Naive thymus-derived CD8-positive, alpha-beta T cell (primary cell): ENCODE results near the gene DRAXIN. TPM values are rescaled to one million over a fixed set of nuclear protein-coding genes. Genes with fewer than 3 reads are reported as not detected.

Experiments used
- ATAC-seq, 2 donors: fragments of 150-1000 bp; cut with Tn5 transposase in 1 of 2; sonication (Bioruptor Pico), chemical (Tn5 transposase) in 1 of 2; 1 replicate in 1 of 2; 2 replicates in 1 of 2; pipeline ENCODE4 v1.10.0; 2021; ENCODE audit warnings: mild to moderate bottlenecking in 2 of 2, moderate library complexity in 2 of 2
- POLR2A ChIA-PET: fragments of 350-600 bp; sonication (Branson Sonifier 250); formaldehyde crosslinking; loops from one replicate; lab custom pipeline; 2021; ENCODE audit warnings: antibody characterized with exemption; lab: Charles Lee
- DNase-seq, 10 donors: peaks; one replicate each; pipeline versions ENCODE4 v3.0.0 to v3.0.0-alpha.2; 2020 to 2022
- H3K27ac Mint-ChIP-seq, 10 donors: one replicate each; pipeline ENCODE4 v1.8.0; 2020 to 2022; ENCODE audit warnings: mild to moderate bottlenecking in 10 of 10, mixed read lengths in 10 of 10, moderate library complexity in 4 of 10, inconsistent platforms in 1 of 10
- H3K27me3 Mint-ChIP-seq, 5 donors: one replicate each; pipeline ENCODE4 v1.8.0; 2021 to 2022; ENCODE audit warnings: mixed read lengths in 5 of 5
- H3K36me3 Mint-ChIP-seq, 3 donors: one replicate each; pipeline ENCODE4 v1.8.0; 2020 to 2022; ENCODE audit warnings: mixed read lengths in 3 of 3, mild to moderate bottlenecking in 2 of 3, inconsistent platforms in 1 of 3
- H3K4me1 Mint-ChIP-seq, 4 donors: one replicate each; pipeline ENCODE4 v1.8.0; 2021 to 2022; ENCODE audit warnings: mixed read lengths in 4 of 4
- H3K4me3 Mint-ChIP-seq, 10 donors: one replicate each; pipeline ENCODE4 v1.8.0; 2020 to 2022; ENCODE audit warnings: mild to moderate bottlenecking in 10 of 10, mixed read lengths in 10 of 10, moderate library complexity in 6 of 10, inconsistent platforms in 1 of 10
- H3K9me3 Mint-ChIP-seq, 9 donors: one replicate each; pipeline ENCODE4 v1.8.0; 2020 to 2022; ENCODE audit warnings: mixed read lengths in 9 of 9, mild to moderate bottlenecking in 3 of 9, inconsistent platforms in 1 of 9, moderate library complexity in 1 of 9
- polyA plus RNA-seq, 3 donors: library from polyadenylated mRNA; unstranded; fragments of 300-500 nt; fragmentation: Illumina TruSeq; gene quantifications; one replicate each; pipeline ENCODE4 v1.2.3, GENCODE V29; 2021
- total RNA-seq, 8 experiments: library from RNA in 2 of 8; stranded (reverse) in 2 of 8; gene quantifications; one replicate each; pipeline ENCODE4 v1.2.3 and lab custom pipeline; 2021 to 2026

Gene DRAXIN
- total and polyA plus RNA-seq, 5 experiments from 2014 or later: 0.07 to 0.29 (median 0.22) TPM

DNA sequence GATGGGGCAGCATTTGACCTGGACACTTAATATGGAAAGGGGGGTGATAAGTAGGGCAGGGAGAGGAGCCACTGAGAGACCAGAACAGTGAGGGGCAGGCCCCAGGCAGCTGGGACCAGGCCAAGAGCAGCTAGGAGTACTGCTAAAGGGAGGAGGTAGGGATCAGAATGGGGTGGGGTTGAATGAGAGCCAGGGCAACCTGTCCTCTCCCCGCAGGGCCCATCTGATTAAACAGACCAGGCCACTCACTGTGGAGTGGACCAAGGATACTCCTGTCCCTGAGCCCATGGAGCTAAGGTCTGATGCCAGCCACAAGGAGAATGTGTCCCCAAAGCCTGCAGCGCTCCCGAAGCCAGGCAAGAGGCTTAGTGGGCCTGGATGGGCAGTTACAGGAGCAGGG is 72.6 kb downstream of the DRAXIN start:
- DNase-seq (no peak), ATAC-seq (no peak)
- Mint-ChIP-seq H3K27ac (peak overlapping the region in 1 of 10 donors; percentile 49), H3K4me3 (no peak overlapping the region), H3K9me3 (no peaks in the 10 kb centered on the region), H3K4me1 (peaks cover 0 to 17% (median 10%) of the 10 kb centered on the region in 4 donors), H3K27me3 (peaks cover 4 to 31% (median 24%) of the 10 kb centered on the region in 5 donors), H3K36me3 (no peaks in the 10 kb centered on the region)
- POLR2A ChIA-PET: no interaction called here

DNA sequence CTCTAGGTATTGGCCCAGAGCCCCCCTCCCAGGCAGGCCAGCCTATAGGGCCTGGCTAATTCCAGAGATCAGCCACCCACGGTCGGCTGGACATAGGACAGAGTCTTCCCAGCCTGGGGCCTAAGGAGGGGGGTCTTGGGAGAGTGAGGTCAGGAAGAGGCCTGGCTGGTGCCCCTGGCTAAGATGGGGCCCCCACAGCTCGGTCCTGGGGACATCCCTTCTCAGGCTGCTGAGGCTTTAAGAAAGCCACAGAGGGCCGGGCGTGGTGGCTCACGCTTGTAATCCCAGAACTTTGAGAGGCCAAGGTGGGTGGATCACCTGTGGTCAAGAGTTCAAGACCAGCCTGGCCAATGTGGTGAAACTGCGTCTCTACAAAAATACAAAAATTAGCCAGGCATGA is 73.0 kb downstream of the DRAXIN start:
- Mint-ChIP-seq H3K36me3 (no peaks in the 10 kb centered on the region), H3K27ac (no peak overlapping the region), H3K4me3 (no peak overlapping the region), H3K9me3 (no peaks in the 10 kb centered on the region), H3K4me1 (peaks cover 0 to 17% (median 10%) of the 10 kb centered on the region in 4 donors), H3K27me3 (peaks cover 4 to 31% (median 24%) of the 10 kb centered on the region in 5 donors)
- POLR2A ChIA-PET: no interaction called here
- ATAC-seq: no peak
- no peak for DNase-seq

GRCh38 chr1:11765661-11766428 is 74.3 kb downstream of the DRAXIN start:
- H3K27me3 Mint-ChIP-seq: peaks cover 4 to 29% (median 23%) of the 10 kb centered on the region in 5 donors
- POLR2A ChIA-PET: interaction anchor here (0.7 kb wide), 1 partner anchor 28 kb away, joined by 7 read pairs; no protein-coding TSS in a partner anchor
- H3K9me3 Mint-ChIP-seq: no peaks in the 10 kb centered on the region
- H3K27ac Mint-ChIP-seq: peak overlapping the region in 2 of 10 donors; percentile 57 to 63
- H3K4me3 Mint-ChIP-seq: no peak overlapping the region
- H3K36me3 Mint-ChIP-seq: no peaks in the 10 kb centered on the region
- H3K4me1 Mint-ChIP-seq: peaks cover 0 to 16% (median 9%) of the 10 kb centered on the region in 4 donors
- ATAC-seq (no peak), DNase-seq (no peak)

- Mint-ChIP-seq H3K36me3 (no peaks in the 10 kb centered on the region), H3K9me3 (no peaks in the 10 kb centered on the region), H3K4me1 (peaks cover 0 to 13% (median 5%) of the 10 kb centered on the region in 4 donors), H3K27me3 (peaks cover 2 to 23% (median 20%) of the 10 kb centered on the region in 5 donors), H3K4me3 (no peak overlapping the region), H3K27ac (no peak overlapping the region)
- ATAC-seq (no peak), DNase-seq (no peak)
- POLR2A ChIA-PET: no interaction called here
These were observed 74.9 kb downstream of the DRAXIN start for GRCh38 chr1:11766429-11766776.

- Mint-ChIP-seq H3K4me1 (no peaks in the 10 kb centered on the region), H3K27ac (no peak overlapping the region), H3K36me3 (no peaks in the 10 kb centered on the region), H3K27me3 (peaks cover 0 to 12% (median 7%) of the 10 kb centered on the region in 5 donors), H3K9me3 (no peaks in the 10 kb centered on the region), H3K4me3 (no peak overlapping the region)
- DNase-seq (no peak), ATAC-seq (no peak)
- POLR2A ChIA-PET: no interaction called here
These were observed 76.6 kb downstream of the DRAXIN start for GRCh38 chr1:11767922-11768704.

DNA sequence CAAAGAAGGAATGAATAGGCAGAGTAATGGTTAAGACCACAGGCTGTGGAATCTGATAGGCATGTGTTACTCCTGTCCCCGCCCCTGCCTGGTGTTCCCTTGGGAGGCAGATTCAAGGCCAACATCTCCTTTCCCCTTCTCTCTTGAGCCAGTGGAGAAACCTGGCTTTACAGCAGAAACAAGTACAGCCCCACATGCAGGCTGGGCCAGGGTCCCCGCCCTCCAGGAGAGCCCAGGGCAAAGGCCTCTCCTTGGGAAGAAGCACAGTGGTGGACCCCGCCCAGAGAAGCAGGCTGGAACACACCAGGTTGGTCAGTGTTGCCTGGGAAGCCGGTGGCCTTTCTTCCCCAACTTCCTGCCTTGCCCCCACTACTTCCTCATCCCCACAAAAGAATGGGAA is 77.3 kb downstream of the DRAXIN start:
- no peak overlapping the region for H3K4me3 Mint-ChIP-seq
- no peak overlapping the region for H3K27ac Mint-ChIP-seq
- POLR2A ChIA-PET: interaction anchor here (0.6 kb wide), 1 partner anchor 633 kb away, joined by 3 read pairs; no protein-coding TSS in a partner anchor
- H3K27me3 Mint-ChIP-seq: peaks cover 0 to 6% (median 0%) of the 10 kb centered on the region in 5 donors
- no peaks in the 10 kb centered on the region for H3K9me3 Mint-ChIP-seq
- H3K4me1 Mint-ChIP-seq: no peaks in the 10 kb centered on the region
- DNase-seq: no peak
- H3K36me3 Mint-ChIP-seq: no peaks in the 10 kb centered on the region
- ATAC-seq: no peak

DNA sequence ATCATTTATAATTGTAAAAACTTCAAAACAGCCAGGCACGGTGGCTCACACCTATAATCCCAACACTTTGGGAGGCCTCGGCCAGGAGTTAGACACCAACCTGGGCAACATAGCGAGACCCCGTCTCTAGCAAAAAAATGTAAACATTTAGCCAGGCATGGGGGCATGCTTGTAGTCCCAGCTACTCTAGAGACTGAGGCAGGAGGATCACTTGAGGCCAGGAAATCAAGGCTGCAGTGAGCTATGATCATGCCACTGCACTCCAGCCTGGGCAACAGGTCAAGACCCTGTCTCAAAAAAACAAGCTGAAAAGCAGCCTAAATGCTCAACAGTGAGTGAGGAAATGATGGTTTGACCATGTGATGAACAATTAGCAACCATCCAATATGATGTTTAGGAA is 77.8 kb downstream of the DRAXIN start:
- H3K4me1 Mint-ChIP-seq: no peaks in the 10 kb centered on the region
- H3K9me3 Mint-ChIP-seq: no peaks in the 10 kb centered on the region
- H3K27me3 Mint-ChIP-seq: peaks cover 0 to 4% (median 0%) of the 10 kb centered on the region in 5 donors
- no peak for ATAC-seq
- no peak overlapping the region for H3K27ac Mint-ChIP-seq
- H3K36me3 Mint-ChIP-seq: no peaks in the 10 kb centered on the region
- POLR2A ChIA-PET: interaction anchor here (0.6 kb wide), 1 partner anchor 633 kb away, joined by 3 read pairs; no protein-coding TSS in a partner anchor
- no peak overlapping the region for H3K4me3 Mint-ChIP-seq
- DNase-seq: no peak

DNA sequence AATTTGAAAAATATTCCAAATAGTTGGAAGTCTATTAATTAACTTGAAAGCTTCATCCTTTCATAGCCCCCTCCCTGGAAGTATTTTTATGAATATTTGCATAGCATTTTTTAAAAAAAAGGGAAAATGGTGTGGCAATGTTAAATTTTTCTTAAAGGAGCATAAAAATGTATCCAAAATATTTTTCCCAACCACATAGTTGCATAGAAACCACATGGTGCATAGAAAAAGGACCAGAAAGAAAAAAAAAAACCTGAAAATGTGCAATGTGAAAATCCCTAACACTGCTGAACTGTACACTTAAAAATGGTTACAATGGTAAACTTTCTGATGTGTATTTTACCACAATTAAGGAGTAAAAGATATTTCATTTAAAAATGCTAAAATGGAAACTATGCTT is 78.5 kb downstream of the DRAXIN start:
- POLR2A ChIA-PET: interaction anchor here (0.6 kb wide), 1 partner anchor 49 kb away, joined by 4 read pairs; no protein-coding TSS in a partner anchor
- no peak overlapping the region for H3K4me3 Mint-ChIP-seq
- H3K27me3 Mint-ChIP-seq: peaks cover 0 to 4% (median 0%) of the 10 kb centered on the region in 5 donors
- H3K9me3 Mint-ChIP-seq: no peaks in the 10 kb centered on the region
- DNase-seq: no peak
- no peak overlapping the region for H3K27ac Mint-ChIP-seq
- H3K4me1 Mint-ChIP-seq: no peaks in the 10 kb centered on the region
- no peak for ATAC-seq
- no peaks in the 10 kb centered on the region for H3K36me3 Mint-ChIP-seq

- H3K9me3 Mint-ChIP-seq: no peaks in the 10 kb centered on the region
- H3K4me1 Mint-ChIP-seq: no peaks in the 10 kb centered on the region
- DNase-seq (no peak), ATAC-seq (no peak)
- H3K27me3 Mint-ChIP-seq: no peaks in the 10 kb centered on the region
- POLR2A ChIA-PET: no interaction called here
- no peak overlapping the region for H3K27ac Mint-ChIP-seq
- no peaks in the 10 kb centered on the region for H3K36me3 Mint-ChIP-seq
- no peak overlapping the region for H3K4me3 Mint-ChIP-seq
These were observed 80.1 kb downstream of the DRAXIN start for GRCh38 chr1:11771481-11772043.

- Mint-ChIP-seq H3K27ac (no peak overlapping the region), H3K9me3 (no peaks in the 10 kb centered on the region), H3K36me3 (no peaks in the 10 kb centered on the region), H3K4me1 (no peaks in the 10 kb centered on the region), H3K4me3 (no peak overlapping the region), H3K27me3 (no peaks in the 10 kb centered on the region)
- DNase-seq: no peak
- POLR2A ChIA-PET: no interaction called here
- no peak for ATAC-seq
These were observed 80.9 kb downstream of the DRAXIN start for GRCh38 chr1:11772458-11772857.

DNA sequence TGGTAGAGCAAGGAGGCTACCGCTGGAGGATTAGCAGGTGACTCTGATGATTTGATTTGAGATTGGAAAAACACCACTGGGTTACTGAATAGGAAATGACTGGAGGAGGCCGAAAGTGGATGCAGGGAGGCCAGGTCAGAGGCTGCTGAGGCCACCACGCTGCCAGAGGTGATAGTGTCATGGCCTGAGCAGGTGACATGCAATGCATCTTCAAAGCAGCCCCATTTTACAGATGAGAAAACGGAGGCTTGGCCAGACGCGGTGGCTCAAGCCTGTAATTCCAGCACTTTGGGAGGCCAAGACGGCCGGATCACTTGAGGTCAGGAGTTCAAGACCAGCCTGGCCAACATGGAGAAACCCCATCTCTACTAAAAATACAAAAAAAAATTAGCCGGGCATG is 83.2 kb downstream of the DRAXIN start:
- DNase-seq (no peak), ATAC-seq (no peak)
- POLR2A ChIA-PET: no interaction called here
- no peaks in the 10 kb centered on the region for H3K4me1 Mint-ChIP-seq
- no peaks in the 10 kb centered on the region for H3K36me3 Mint-ChIP-seq
- H3K9me3 Mint-ChIP-seq: no peaks in the 10 kb centered on the region
- no peaks in the 10 kb centered on the region for H3K27me3 Mint-ChIP-seq
- H3K27ac Mint-ChIP-seq: no peak overlapping the region
- H3K4me3 Mint-ChIP-seq: no peak overlapping the region
